Measurements from ENCODE around the gene OTUD3. TPM values are rescaled to one million over a fixed set of nuclear protein-coding genes. Genes with fewer than 3 reads are reported as not detected.
A peak's percentile ranks its signal among the peaks of the same experiment; 100 is the strongest.

OTUD3 gene
- total and polyA plus RNA-seq, 2 of the 13 experiments (the other 11 are each of a cell fraction or from before 2014, with no cell fraction given) = 5.2 to 7.5 TPM

DNA sequence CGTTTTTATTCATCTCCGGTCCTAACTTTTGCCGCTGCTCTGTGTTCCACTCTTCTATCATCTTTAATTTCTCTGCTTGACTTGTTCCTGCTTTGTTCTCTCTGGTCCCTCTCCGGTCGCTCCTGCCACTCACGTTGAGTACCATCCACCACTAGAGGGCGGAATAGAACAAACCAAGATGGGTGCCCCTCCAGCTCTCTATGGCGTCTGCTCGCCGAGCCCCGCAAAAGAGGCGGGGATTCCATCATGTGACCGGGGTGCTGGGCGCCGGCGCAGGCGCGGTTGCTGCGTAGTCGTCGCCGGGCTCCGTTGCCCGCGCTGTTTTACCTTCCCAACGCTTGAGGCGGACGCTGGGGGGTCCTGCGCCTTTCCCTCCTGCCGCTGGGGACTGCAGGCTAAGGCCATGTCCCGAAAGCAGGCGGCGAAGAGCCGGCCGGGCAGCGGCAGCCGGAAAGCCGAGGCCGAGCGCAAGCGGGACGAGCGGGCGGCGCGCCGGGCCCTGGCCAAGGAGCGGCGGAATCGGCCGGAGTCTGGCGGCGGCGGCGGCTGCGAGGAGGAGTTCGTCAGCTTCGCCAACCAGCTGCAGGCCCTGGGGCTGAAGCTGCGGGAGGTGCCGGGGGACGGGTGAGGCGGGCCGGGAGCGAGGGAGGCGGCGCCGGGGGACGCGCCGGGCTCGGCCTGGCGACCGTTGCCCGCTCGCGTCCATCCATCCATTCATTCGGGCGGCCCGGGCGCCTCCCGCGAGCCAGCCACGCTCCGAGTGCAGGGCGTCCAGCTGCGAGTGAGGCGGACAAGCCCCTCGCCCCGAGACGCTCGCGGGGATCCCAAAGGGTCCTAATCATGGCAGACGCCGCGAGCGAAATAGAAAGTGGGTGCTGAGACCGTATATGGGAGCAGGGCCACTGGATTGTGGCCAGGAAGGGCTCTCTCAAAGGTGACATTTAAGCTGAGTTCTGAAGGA lies at the start of gene OTUD3 (continued):
- TF ChIP-seq ZSCAN25 (CRISPR knock-in tag; IDR thresholded peaks at IDR 0.05) = 0 out of 2 replicates have a peak, but pooled peaks have one; percentile 71
- peak; percentile 84 for TF ChIP-seq POLR2AphosphoS5 (IDR thresholded peaks at IDR 0.05; ENCODE audit: low read depth, low read length)
- peak; percentile 47; the same call in 1 of the 2 replicates for TF ChIP-seq ISL2 (CRISPR knock-in tag; IDR thresholded peaks at IDR 0.05)
- TF ChIP-seq ZBTB14 (CRISPR knock-in tag; IDR thresholded peaks at IDR 0.05) = no peak
- TF ChIP-seq KAT7 (CRISPR knock-in tag; IDR thresholded peaks at IDR 0.05; ENCODE audit: borderline replicate concordance) = peak; percentile 74; the same call in 1 of the 2 replicates
- peak; percentile 55; the same call in 1 of the 2 replicates for TF ChIP-seq SNAPC2 (CRISPR knock-in tag; IDR thresholded peaks at IDR 0.05)
- TF ChIP-seq ZNF709 (CRISPR knock-in tag; IDR thresholded peaks at IDR 0.05) = peak; percentile 67
- peak; percentile 100 for TF ChIP-seq HNRNPLL (IDR thresholded peaks at IDR 0.05; ENCODE audit: low read depth, low read length, poor library complexity, severe bottlenecking)
- no peak for TF ChIP-seq ZBTB40 (IDR thresholded peaks at IDR 0.05)
- 0 out of 2 replicates have a peak, but pooled peaks have one; percentile 59 for TF ChIP-seq ZBTB40 (CRISPR knock-in tag; IDR thresholded peaks at IDR 0.05)
- peak; percentile 96 for TF ChIP-seq POGZ (CRISPR knock-in tag; IDR thresholded peaks at IDR 0.05)
- TF ChIP-seq, protein P1, sequence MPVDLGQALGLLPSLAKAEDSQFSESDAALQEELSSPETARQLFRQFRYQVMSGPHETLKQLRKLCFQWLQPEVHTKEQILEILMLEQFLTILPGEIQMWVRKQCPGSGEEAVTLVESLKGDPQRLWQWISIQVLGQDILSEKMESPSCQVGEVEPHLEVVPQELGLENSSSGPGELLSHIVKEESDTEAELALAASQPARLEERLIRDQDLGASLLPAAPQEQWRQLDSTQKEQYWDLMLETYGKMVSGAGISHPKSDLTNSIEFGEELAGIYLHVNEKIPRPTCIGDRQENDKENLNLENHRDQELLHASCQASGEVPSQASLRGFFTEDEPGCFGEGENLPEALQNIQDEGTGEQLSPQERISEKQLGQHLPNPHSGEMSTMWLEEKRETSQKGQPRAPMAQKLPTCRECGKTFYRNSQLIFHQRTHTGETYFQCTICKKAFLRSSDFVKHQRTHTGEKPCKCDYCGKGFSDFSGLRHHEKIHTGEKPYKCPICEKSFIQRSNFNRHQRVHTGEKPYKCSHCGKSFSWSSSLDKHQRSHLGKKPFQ (CRISPR knock-in tag; IDR thresholded peaks at IDR 0.05; ENCODE audit: insufficient replicate concordance) = peak; percentile 54
- TF ChIP-seq KLF9 (CRISPR knock-in tag; IDR thresholded peaks at IDR 0.05; ENCODE audit: low read depth) = 0 out of 2 replicates have a peak, but pooled peaks have one; percentile 59
- TF ChIP-seq CAMTA2 (CRISPR knock-in tag; IDR thresholded peaks at IDR 0.05; ENCODE audit: borderline replicate concordance) = no peak
- no peak for TF ChIP-seq ZNF143 (CRISPR knock-in tag; IDR thresholded peaks at IDR 0.05)
- peak; percentile 57 for TF ChIP-seq TAF15 (IDR thresholded peaks at IDR 0.05; ENCODE audit: low read depth, low read length, poor library complexity, severe bottlenecking)
- TF ChIP-seq FOXC1 (CRISPR knock-in tag; IDR thresholded peaks at IDR 0.05; ENCODE audit: borderline replicate concordance) = peak; percentile 89
